Measurements from ENCODE around the gene CA9. TPM values are rescaled to one million over a fixed set of nuclear protein-coding genes. Genes with fewer than 3 reads are reported as not detected.
A peak's percentile ranks its signal among the peaks of the same experiment; 100 is the strongest.

Gene CA9
- total and polyA plus RNA-seq, 8 donors = 1.2 to 670 (median 200) TPM

- 18 to 59% (median 45%) methylated on average over 5 of the region's 5 CpGs for WGBS, 5 donors
- Histone ChIP-seq H3K4me3 (peak overlapping the region; percentile 53 to 88 (median 77)), H3K27me3 (no peaks in the 10 kb centered on the region), H3K4me1 (peaks cover 45 to 63% (median 55%) of the 10 kb centered on the region in 4 donors), H3K36me3 (peaks cover 31 to 40% (median 36%) of the 10 kb centered on the region in 4 donors), H3K9me3 (no peaks in the 10 kb centered on the region), H3K27ac (peak overlapping the region; percentile 8 to 100 (median 98))
- DNase-seq = peak in 1 of 2 donors; percentile 20
- intact Hi-C loops (cut with DNase I; ENCODE audit: low total_unique reads) = no loop called here
- TF ChIP-seq EP300 (IDR thresholded peaks at IDR 0.05) (no peak), POLR2AphosphoS5 (IDR thresholded peaks at IDR 0.05) (no peak), CTCF (IDR thresholded peaks at IDR 0.05) (no peak), POLR2A (IDR thresholded peaks at IDR 0.05) (no peak)
These were observed 53.9 kb downstream of the CA9 start for GRCh38 chr9:35727676-35728040.

GRCh38 chr9:35728041-35728971 lies 54.6 kb downstream of the CA9 start:
- TF ChIP-seq POLR2AphosphoS5 (IDR thresholded peaks at IDR 0.05) (peak; percentile 65 to 87 (median 85)), POLR2A (IDR thresholded peaks at IDR 0.05) (peak in 2 of 4 donors; percentile 30 to 44), EP300 (IDR thresholded peaks at IDR 0.05) (peak; percentile 57), CTCF (IDR thresholded peaks at IDR 0.05) (no peak)
- peak overlapping the region; percentile 53 to 88 (median 77) for H3K4me3 ChIP-seq
- no peaks in the 10 kb centered on the region for H3K9me3 ChIP-seq
- no peaks in the 10 kb centered on the region for H3K27me3 ChIP-seq
- 12 to 22% (median 19%) methylated on average over 10 of the region's 10 CpGs for WGBS, 5 donors
- DNase-seq = peak; percentile 49 to 86
- peak overlapping the region; percentile 37 to 100 (median 98) for H3K27ac ChIP-seq
- peaks cover 24 to 34% (median 29%) of the 10 kb centered on the region in 4 donors for H3K36me3 ChIP-seq
- intact Hi-C loops (cut with DNase I; ENCODE audit: low total_unique reads) = no loop called here
- peaks cover 51 to 67% (median 60%) of the 10 kb centered on the region in 4 donors for H3K4me1 ChIP-seq

- H3K27ac ChIP-seq = peak overlapping the region; percentile 41 to 100 (median 98)
- intact Hi-C loops (cut with DNase I; ENCODE audit: low total_unique reads) = no loop called here
- peak in 1 of 2 donors; percentile 25 for DNase-seq
- H3K9me3 ChIP-seq = no peaks in the 10 kb centered on the region
- H3K4me3 ChIP-seq = peak overlapping the region; percentile 53 to 88 (median 77)
- H3K4me1 ChIP-seq = peaks cover 59 to 75% (median 68%) of the 10 kb centered on the region in 4 donors
- H3K27me3 ChIP-seq = no peaks in the 10 kb centered on the region
- TF ChIP-seq CTCF (IDR thresholded peaks at IDR 0.05) (no peak), EP300 (IDR thresholded peaks at IDR 0.05) (no peak), POLR2AphosphoS5 (IDR thresholded peaks at IDR 0.05) (no peak), POLR2A (IDR thresholded peaks at IDR 0.05) (no peak)
- WGBS, 5 donors = 43 to 65% (median 55%) methylated on average over 3 of the region's 3 CpGs
- peaks cover 16 to 26% (median 25%) of the 10 kb centered on the region in 4 donors for H3K36me3 ChIP-seq
These were observed 55.4 kb downstream of the CA9 start for GRCh38 chr9:35729101-35729500.

GRCh38 chr9:35729700-35730485 lies 56.2 kb downstream of the CA9 start:
- DNase-seq = peak; percentile 42 to 79
- intact Hi-C loops (cut with DNase I; ENCODE audit: low total_unique reads) = no loop called here
- H3K9me3 ChIP-seq = no peaks in the 10 kb centered on the region
- TF ChIP-seq CTCF (IDR thresholded peaks at IDR 0.05) (peak in 5 of 7 experiments; percentile 35 to 59 (median 48)), POLR2A (IDR thresholded peaks at IDR 0.05) (no peak), POLR2AphosphoS5 (IDR thresholded peaks at IDR 0.05) (peak; percentile 30 to 87 (median 48)), EP300 (IDR thresholded peaks at IDR 0.05) (no peak)
- 20 to 28% (median 26%) methylated on average over 6 of the region's 6 CpGs for WGBS, 5 donors
- peak overlapping the region; percentile 53 to 88 (median 77) for H3K4me3 ChIP-seq
- H3K36me3 ChIP-seq = peaks cover 13 to 26% (median 24%) of the 10 kb centered on the region in 4 donors
- peak overlapping the region; percentile 55 to 100 (median 98) for H3K27ac ChIP-seq
- H3K27me3 ChIP-seq = no peaks in the 10 kb centered on the region
- H3K4me1 ChIP-seq = peaks cover 64 to 83% (median 73%) of the 10 kb centered on the region in 4 donors
